ENCODE data around the gene HES5.

DNA sequence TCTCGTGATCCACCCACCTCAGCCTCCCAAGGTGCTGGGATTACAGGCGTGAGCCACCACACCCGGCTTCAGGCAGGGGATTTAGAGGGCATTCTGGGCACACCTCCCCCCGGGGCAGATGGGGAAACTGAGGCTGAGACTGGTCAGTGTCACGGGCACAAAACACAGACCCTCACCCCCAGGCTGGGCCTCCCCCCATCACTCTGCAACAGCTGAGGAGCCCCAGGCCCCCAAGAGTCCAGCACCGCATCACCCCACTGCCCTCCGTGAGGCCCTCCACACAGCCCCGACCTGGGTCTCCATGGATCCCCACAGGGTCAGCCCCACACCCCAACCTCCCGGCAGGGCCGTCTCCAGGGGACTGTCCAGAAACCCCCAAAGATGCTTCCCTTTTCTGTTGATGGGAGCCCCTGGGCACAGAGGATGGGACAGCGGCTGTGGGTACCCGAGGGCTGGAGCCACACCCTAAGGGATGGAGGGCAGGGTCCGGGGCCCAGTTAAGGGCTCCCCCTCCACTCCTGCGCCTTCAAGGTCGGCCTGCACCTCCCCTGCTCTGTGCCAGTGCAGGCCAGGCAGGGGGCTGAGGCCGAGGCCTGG lies 37.1 kb upstream of the HES5 start:
- TF ChIP-seq ZNF501 (CRISPR knock-in tag; IDR thresholded peaks at IDR 0.05) = no peak
- TF ChIP-seq YY1 (IDR thresholded peaks at IDR 0.05; ENCODE audit: insufficient read depth, insufficient replicate concordance, low read depth, low read length) = no peak
- no peak for TF ChIP-seq SOX6 (IDR thresholded peaks at IDR 0.05)
- TF ChIP-seq SOX6 (CRISPR knock-in tag; IDR thresholded peaks at IDR 0.05) = no peak

All from HepG2 (cell line).